ENCODE measurements around the gene ABCB1.
A peak's percentile ranks its signal among the peaks of the same experiment; 100 is the strongest.

ABCB1 gene

DNA sequence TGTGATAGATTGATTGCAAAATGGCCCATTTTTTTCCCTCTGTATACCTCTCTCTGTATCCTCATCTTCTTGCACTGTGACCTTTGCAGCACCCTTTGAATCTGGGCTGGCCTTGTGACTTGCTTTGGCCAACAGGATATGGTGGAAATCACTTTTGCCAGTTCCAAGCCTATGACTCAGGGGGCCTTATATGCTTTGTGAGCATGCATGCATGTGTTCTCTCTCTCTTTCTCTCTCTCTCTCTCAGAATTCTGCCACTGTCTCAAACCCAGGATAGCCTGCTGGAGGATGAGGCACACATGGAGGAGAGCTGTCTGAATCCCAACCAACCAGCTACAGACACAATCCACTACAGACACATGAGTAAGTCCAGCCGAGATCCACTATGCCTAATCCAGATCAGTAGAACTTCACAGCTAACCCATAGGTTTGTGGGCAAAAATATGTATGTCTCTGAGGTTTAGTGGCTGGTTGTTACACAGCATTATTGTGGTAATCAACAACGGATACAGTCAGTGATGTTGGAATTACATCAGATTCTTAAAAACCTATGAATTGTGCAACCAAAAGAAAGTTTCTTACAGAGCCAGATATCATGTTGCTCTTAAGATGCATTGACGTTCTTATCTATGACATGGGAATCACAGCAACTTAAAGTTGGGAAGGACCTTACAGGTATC lies 83.4 kb downstream of the ABCB1 start:
- H3K9ac ChIP-seq (ENCODE audit: insufficient read length) = no peak overlapping the region
- H3K36me3 ChIP-seq (ENCODE audit: insufficient read depth, low read length) = no peaks in the 10 kb centered on the region
- no peak for TF ChIP-seq EZH2 (IDR thresholded peaks at IDR 0.05)
- TF ChIP-seq FOXP2 (optimal IDR thresholded peaks at IDR 0.05; ENCODE audit: control extremely low read depth, extremely low read length, insufficient read depth) = no peak
- TF ChIP-seq POLR2AphosphoS5 (IDR thresholded peaks at IDR 0.05; ENCODE audit: borderline replicate concordance, low read depth, low read length) = no peak
- DNase-seq (ENCODE audit: low read depth, low spot score) = no peak
- H3K9me3 ChIP-seq (ENCODE audit: low read depth, low read length) = no peaks in the 10 kb centered on the region
- no peak overlapping the region for H3K4me3 ChIP-seq
- H3K27ac ChIP-seq = no peak overlapping the region

GRCh38 chr7:87513735-87514335 lies 86.8 kb downstream of the ABCB1 start:
- no peaks in the 10 kb centered on the region for H3K9me3 ChIP-seq (ENCODE audit: low read depth, low read length)
- no peak overlapping the region for H3K27ac ChIP-seq
- H3K9ac ChIP-seq (ENCODE audit: insufficient read length) = no peak overlapping the region
- no peak for DNase-seq (ENCODE audit: low read depth, low spot score)
- TF ChIP-seq EZH2 (IDR thresholded peaks at IDR 0.05) (no peak), FOXP2 (optimal IDR thresholded peaks at IDR 0.05; ENCODE audit: control extremely low read depth, extremely low read length, insufficient read depth) (no peak), POLR2AphosphoS5 (IDR thresholded peaks at IDR 0.05; ENCODE audit: borderline replicate concordance, low read depth, low read length) (no peak)
- H3K4me3 ChIP-seq = no peak overlapping the region
- no peaks in the 10 kb centered on the region for H3K36me3 ChIP-seq (ENCODE audit: insufficient read depth, low read length)

DNA sequence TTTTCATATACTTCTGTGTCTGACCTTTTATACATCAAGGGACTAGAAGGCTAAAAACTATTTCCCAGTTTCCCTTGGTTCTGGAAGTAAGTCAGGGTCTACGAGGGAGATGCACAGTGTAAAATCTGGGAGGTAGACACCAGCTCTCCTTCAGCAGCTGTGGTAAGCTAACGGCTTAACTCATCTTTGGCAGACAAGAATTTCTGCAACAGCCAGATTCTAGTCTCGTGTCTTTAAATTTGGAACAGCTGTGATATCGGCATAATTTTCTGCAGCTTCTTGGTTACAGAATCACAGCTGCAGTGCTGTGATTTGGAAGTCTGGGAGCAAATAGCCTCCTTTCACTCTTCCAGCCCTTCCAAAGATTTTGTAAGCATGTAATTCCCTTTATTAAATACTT lies 87.8 kb downstream of the ABCB1 start:
- H3K27ac ChIP-seq = no peak overlapping the region
- no peak for DNase-seq (ENCODE audit: low read depth, low spot score)
- no peaks in the 10 kb centered on the region for H3K36me3 ChIP-seq (ENCODE audit: insufficient read depth, low read length)
- no peak for TF ChIP-seq EZH2 (IDR thresholded peaks at IDR 0.05)
- no peak for TF ChIP-seq FOXP2 (optimal IDR thresholded peaks at IDR 0.05; ENCODE audit: control extremely low read depth, extremely low read length, insufficient read depth)
- no peak for TF ChIP-seq POLR2AphosphoS5 (IDR thresholded peaks at IDR 0.05; ENCODE audit: borderline replicate concordance, low read depth, low read length)
- H3K9ac ChIP-seq (ENCODE audit: insufficient read length) = no peak overlapping the region
- H3K9me3 ChIP-seq (ENCODE audit: low read depth, low read length) = no peaks in the 10 kb centered on the region
- no peak overlapping the region for H3K4me3 ChIP-seq

DNA sequence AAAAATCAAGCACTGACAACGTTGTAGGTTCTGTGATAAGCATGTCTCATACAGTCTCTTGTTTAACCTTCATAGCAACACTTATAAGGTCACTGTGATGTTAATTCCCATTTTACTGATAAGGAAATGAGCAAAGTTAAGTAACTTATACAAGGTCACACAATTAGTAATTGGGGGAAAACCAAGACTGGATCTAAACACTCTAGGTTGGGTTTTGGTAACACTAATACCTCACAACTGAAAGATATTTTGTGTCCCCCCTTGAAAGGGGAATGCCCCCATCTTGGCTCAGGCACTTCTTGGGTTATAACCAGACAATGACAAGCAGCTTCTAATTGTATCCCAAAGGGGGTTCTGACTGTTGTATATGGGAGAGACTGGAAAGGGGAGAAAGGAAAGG lies 89.2 kb downstream of the ABCB1 start:
- Histone ChIP-seq H3K9ac (ENCODE audit: insufficient read length) (no peak overlapping the region), H3K4me3 (no peak overlapping the region), H3K27ac (no peak overlapping the region), H3K9me3 (ENCODE audit: low read depth, low read length) (no peaks in the 10 kb centered on the region), H3K36me3 (ENCODE audit: insufficient read depth, low read length) (no peaks in the 10 kb centered on the region)
- no peak for DNase-seq (ENCODE audit: low read depth, low spot score)
- TF ChIP-seq FOXP2 (optimal IDR thresholded peaks at IDR 0.05; ENCODE audit: control extremely low read depth, extremely low read length, insufficient read depth) (no peak), EZH2 (IDR thresholded peaks at IDR 0.05) (no peak), POLR2AphosphoS5 (IDR thresholded peaks at IDR 0.05; ENCODE audit: borderline replicate concordance, low read depth, low read length) (no peak)

DNA sequence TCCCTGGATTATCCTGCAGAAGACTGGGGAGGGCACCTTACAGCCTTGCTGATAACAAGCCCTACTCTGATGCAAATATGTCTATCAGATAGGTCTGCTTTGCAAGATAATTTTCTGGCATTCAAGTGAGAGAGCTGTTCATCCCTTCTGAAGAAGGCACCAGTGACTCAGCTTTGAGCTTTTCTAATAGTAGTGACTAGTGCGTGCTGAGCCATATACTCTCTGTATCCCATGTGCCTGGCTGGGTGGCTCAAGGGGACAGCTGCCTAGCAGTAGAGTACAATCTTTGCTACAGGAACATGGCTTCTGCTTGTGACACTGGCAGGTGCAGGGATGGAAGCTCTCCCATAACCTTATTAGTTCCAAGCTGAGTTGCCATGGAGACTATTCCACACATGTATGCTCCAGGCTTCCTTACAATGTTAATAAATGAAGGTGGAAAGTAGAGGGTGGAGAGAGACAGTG lies 90.2 kb downstream of the ABCB1 start:
- Histone ChIP-seq H3K9ac (ENCODE audit: insufficient read length) (no peak overlapping the region), H3K4me3 (no peak overlapping the region), H3K36me3 (ENCODE audit: insufficient read depth, low read length) (no peaks in the 10 kb centered on the region), H3K9me3 (ENCODE audit: low read depth, low read length) (no peaks in the 10 kb centered on the region), H3K27ac (no peak overlapping the region)
- no peak for TF ChIP-seq POLR2AphosphoS5 (IDR thresholded peaks at IDR 0.05; ENCODE audit: borderline replicate concordance, low read depth, low read length)
- TF ChIP-seq EZH2 (IDR thresholded peaks at IDR 0.05) = no peak
- no peak for TF ChIP-seq FOXP2 (optimal IDR thresholded peaks at IDR 0.05; ENCODE audit: control extremely low read depth, extremely low read length, insufficient read depth)
- no peak for DNase-seq (ENCODE audit: low read depth, low spot score)

- DNase-seq (ENCODE audit: low read depth, low spot score) = no peak
These were observed 93.2 kb downstream of the ABCB1 start for GRCh38 chr7:87507446-87507845.

DNA sequence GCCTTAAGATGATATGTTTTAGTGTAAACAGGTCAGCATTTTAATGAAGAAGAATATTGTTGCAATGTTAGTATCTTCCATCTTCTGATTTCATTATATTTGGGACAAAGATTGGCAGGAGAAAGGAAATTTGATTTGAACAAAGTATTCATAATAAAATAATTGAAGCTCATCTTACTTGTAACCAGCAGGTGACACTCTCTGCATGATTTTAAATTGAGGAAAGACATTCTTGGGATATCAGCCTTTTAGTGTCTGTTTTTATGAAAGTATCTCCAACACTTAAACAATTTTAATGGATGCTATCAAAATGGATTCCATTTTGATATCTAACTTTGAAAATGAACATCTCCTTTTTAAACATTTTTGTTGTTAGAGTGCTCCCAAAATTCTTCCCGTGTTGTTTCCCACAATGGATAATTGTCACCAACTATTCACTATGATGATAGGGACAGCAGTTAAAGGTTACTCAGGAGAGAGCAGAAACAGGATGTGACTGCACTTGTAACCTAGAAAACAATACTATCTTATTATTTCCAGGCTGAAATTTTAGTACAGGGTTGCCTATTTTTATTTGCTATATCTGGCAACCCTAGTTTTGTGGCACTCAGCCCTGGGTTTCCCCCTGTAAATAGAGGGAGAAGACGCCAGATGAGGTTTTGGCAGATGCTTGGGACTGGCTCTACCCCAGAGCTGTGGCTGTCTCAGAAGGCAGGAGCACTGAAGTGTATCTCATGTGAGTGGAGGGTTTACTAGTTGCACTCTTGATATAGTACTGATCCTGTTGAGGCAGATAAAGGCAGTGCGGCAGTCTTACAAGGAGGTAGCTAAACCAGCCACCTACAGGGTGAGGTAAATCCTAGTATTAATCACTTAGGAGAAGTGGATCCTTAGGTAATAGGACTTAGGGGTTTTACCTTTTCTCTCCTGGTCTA lies 94.2 kb downstream of the ABCB1 start:
- H3K27ac ChIP-seq = no peak overlapping the region
- H3K4me3 ChIP-seq = no peak overlapping the region
- H3K9me3 ChIP-seq (ENCODE audit: low read depth, low read length) = no peaks in the 10 kb centered on the region
- no peaks in the 10 kb centered on the region for H3K36me3 ChIP-seq (ENCODE audit: insufficient read depth, low read length)
- no peak for TF ChIP-seq EZH2 (IDR thresholded peaks at IDR 0.05)
- no peak for TF ChIP-seq POLR2AphosphoS5 (IDR thresholded peaks at IDR 0.05; ENCODE audit: borderline replicate concordance, low read depth, low read length)
- TF ChIP-seq FOXP2 (optimal IDR thresholded peaks at IDR 0.05; ENCODE audit: control extremely low read depth, extremely low read length, insufficient read depth) = no peak
- DNase-seq (ENCODE audit: low read depth, low spot score) = peak; percentile 2
- no peak overlapping the region for H3K9ac ChIP-seq (ENCODE audit: insufficient read length)

More at GRCh38 chr7:87507446-87507845, 93.2 kb downstream of the ABCB1 start:
- Histone ChIP-seq H3K27ac (no peak overlapping the region), H3K9me3 (ENCODE audit: low read depth, low read length) (no peaks in the 10 kb centered on the region), H3K36me3 (ENCODE audit: insufficient read depth, low read length) (no peaks in the 10 kb centered on the region), H3K9ac (ENCODE audit: insufficient read length) (no peak overlapping the region), H3K4me3 (no peak overlapping the region)
- no peak for TF ChIP-seq EZH2 (IDR thresholded peaks at IDR 0.05)
- no peak for TF ChIP-seq FOXP2 (optimal IDR thresholded peaks at IDR 0.05; ENCODE audit: control extremely low read depth, extremely low read length, insufficient read depth)
- TF ChIP-seq POLR2AphosphoS5 (IDR thresholded peaks at IDR 0.05; ENCODE audit: borderline replicate concordance, low read depth, low read length) = no peak

Data from SK-N-MC (cell line).